ENCODE measurements around the gene TBXAS1.

DNA sequence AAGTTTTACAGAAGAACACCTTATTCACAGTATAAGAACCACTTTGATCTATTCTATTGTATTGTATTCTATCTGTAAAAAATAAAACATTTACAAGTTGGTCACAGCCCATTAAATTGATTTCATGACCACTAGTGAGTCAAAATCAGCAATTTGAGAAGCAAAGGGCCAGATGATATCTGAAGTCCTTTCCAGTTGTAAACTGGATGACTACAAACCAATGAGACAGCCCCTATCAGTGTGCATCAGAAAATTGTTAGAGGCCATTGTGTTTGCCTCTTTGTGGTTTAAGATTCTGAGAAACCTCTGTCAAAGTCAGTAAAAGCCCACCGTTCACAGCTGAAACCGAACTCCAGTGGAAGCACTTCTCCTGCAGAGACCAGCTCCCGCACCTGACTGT, 54.8 kb downstream of the TBXAS1 start:
- TF ChIP-seq CTCF (conservative IDR thresholded peaks at IDR 0.05): no peak
- no peak for TF ChIP-seq EZH2 (IDR thresholded peaks at IDR 0.05; ENCODE audit: low read depth)
